CD14-positive monocyte (primary cell): Measurements from ENCODE around the gene CCDC174. TPM values are rescaled to one million over a fixed set of nuclear protein-coding genes. Genes with fewer than 3 reads are reported as not detected.

ENCODE experiments used
- DNase-seq, 3 donors: peaks; one replicate each; pipeline ENCODE4 v3.0.0-alpha.2; 2011 to 2022
- H2AFZ ChIP-seq: 2 replicates; pipeline ENCODE4 v1.6.0; 2012; ENCODE audit warnings: mild to moderate bottlenecking, low read depth, low read length, inconsistent platforms; ENCODE audit not compliant: insufficient read depth, poor library complexity, severe bottlenecking
- H3K27ac ChIP-seq, 2 donors: 1 replicate in 1 of 2; 2 replicates in 1 of 2; pipeline ENCODE4 v1.5.1; 2012 to 2013; ENCODE audit warnings: low read length in 2 of 2, control low read depth in 1 of 2, inconsistent platforms in 1 of 2, low read depth in 1 of 2, mild to moderate bottlenecking in 1 of 2
- H3K27me3 ChIP-seq, 2 donors: one replicate each; pipeline versions ENCODE4 v1.6.0 to v1.6.1; 2011 to 2013; ENCODE audit warnings: low read length in 2 of 2; ENCODE audit not compliant: control insufficient read depth in 2 of 2, insufficient read depth in 2 of 2
- H3K36me3 ChIP-seq, 2 donors: replicated peaks in 1 of 2; 1 replicate in 1 of 2; 2 replicates in 1 of 2; pipeline versions ENCODE4 v1.5.1 to v1.6.1; 2012 to 2013; ENCODE audit warnings: low read length in 2 of 2, control low read depth in 1 of 2, inconsistent platforms in 1 of 2, mild to moderate bottlenecking in 1 of 2; ENCODE audit not compliant: insufficient read depth in 2 of 2, control insufficient read depth in 1 of 2
- H3K4me1 ChIP-seq, 2 donors: 1 replicate in 1 of 2; 2 replicates in 1 of 2; pipeline versions ENCODE4 v1.5.1 to v1.6.1; 2012 to 2013; ENCODE audit warnings: low read length in 2 of 2, control low read depth in 1 of 2, inconsistent platforms in 1 of 2, mild to moderate bottlenecking in 1 of 2, moderate library complexity in 1 of 2; ENCODE audit not compliant: insufficient read depth in 2 of 2, control insufficient read depth in 1 of 2
- H3K4me2 ChIP-seq: replicated peaks from 2 replicates; pipeline ENCODE3; 2012; ENCODE audit warnings: low read length, moderate library complexity, mild to moderate bottlenecking; ENCODE audit not compliant: poor library complexity, severe bottlenecking; ENCODE audit errors: extremely low read depth
- H3K4me3 ChIP-seq, 3 experiments: fragments of 200-600 bp in 1 of 3; sonication (generic) in 1 of 3; replicated peaks in 1 of 3; 1 replicate in 2 of 3; 2 replicates in 1 of 3; pipeline ENCODE4 v1.5.1; 2011 to 2013; ENCODE audit warnings: low read length in 3 of 3, mild to moderate bottlenecking in 3 of 3, control low read depth in 2 of 3, low read depth in 2 of 3, inconsistent platforms in 1 of 3, moderate library complexity in 1 of 3
- H3K79me2 ChIP-seq: 2 replicates; pipeline ENCODE4 v1.6.0; 2012; ENCODE audit warnings: mild to moderate bottlenecking, control low read depth, inconsistent platforms, low read length, moderate library complexity; ENCODE audit not compliant: insufficient read depth
- H3K9ac ChIP-seq: 2 replicates; pipeline ENCODE4 v1.6.0; 2017; ENCODE audit warnings: low read length, mild to moderate bottlenecking; ENCODE audit not compliant: insufficient read depth, poor library complexity, severe bottlenecking
- H3K9me3 ChIP-seq, 2 donors: replicated peaks in 1 of 2; 1 replicate in 1 of 2; 2 replicates in 1 of 2; pipeline versions ENCODE4 v1.5.1 to v1.6.1; 2012 to 2013; ENCODE audit warnings: low read length in 2 of 2, control low read depth in 1 of 2; ENCODE audit not compliant: control insufficient read depth in 1 of 2, insufficient read depth in 1 of 2
- H4K20me1 ChIP-seq: 2 replicates; pipeline ENCODE4 v1.6.0; 2012; ENCODE audit warnings: mild to moderate bottlenecking, low read length, control low read depth, moderate library complexity; ENCODE audit not compliant: insufficient read depth
- H3K27ac Mint-ChIP-seq, 7 donors: one replicate each; pipeline ENCODE4 v1.8.0; 2020; ENCODE audit warnings: mild to moderate bottlenecking in 7 of 7, mixed read lengths in 7 of 7, moderate library complexity in 6 of 7, inconsistent platforms in 2 of 7
- H3K27me3 Mint-ChIP-seq, 3 donors: one replicate each; pipeline ENCODE4 v1.8.0; 2021 to 2022; ENCODE audit warnings: low read depth in 3 of 3, mild to moderate bottlenecking in 3 of 3, mixed read lengths in 3 of 3, moderate library complexity in 3 of 3, inconsistent platforms in 1 of 3
- H3K36me3 Mint-ChIP-seq, 2 donors: one replicate each; pipeline ENCODE4 v1.8.0; 2020; ENCODE audit warnings: mixed read lengths in 2 of 2, inconsistent platforms in 1 of 2, mild to moderate bottlenecking in 1 of 2
- H3K4me1 Mint-ChIP-seq: one replicate; pipeline ENCODE4 v1.8.0; 2020; ENCODE audit warnings: mild to moderate bottlenecking, mixed read lengths
- H3K4me3 Mint-ChIP-seq, 2 donors: one replicate each; pipeline ENCODE4 v1.8.0; 2020; ENCODE audit warnings: mild to moderate bottlenecking in 2 of 2, mixed read lengths in 2 of 2, moderate library complexity in 1 of 2
- H3K9me3 Mint-ChIP-seq, 7 donors: one replicate each; pipeline ENCODE4 v1.8.0; 2020 to 2022; ENCODE audit warnings: mixed read lengths in 7 of 7, mild to moderate bottlenecking in 6 of 7, moderate library complexity in 6 of 7, inconsistent platforms in 2 of 7
- WGBS: methylation state at CpG from one replicate; pipeline ENCODE4 v1.1.5; 2013; ENCODE audit warnings: missing lambda C conversion rate; ENCODE audit not compliant: insufficient coverage; 5-methylcytosine and 5-hydroxymethylcytosine counted together
- intact Hi-C, 2 donors: fragments of 100-400 bp; cut with micrococcal nuclease; formaldehyde crosslinking; loops; one replicate each; pipeline versions ENCODE4 v1.15.0 to v1.15.1; 2023
- polyA plus RNA-seq, 3 donors: library from polyadenylated mRNA; depleted of rRNA in 1 of 3; unstranded in 2 of 3; stranded (reverse) in 1 of 3; fragments of 300-500 nt in 2 of 3; fragments of >200 nt in 1 of 3; fragmentation: Illumina TruSeq in 2 of 3; gene quantifications; 1 replicate in 2 of 3; 2 replicates in 1 of 3; pipeline ENCODE4 v1.2.3, GENCODE V29; 2012 to 2021
- TF ChIP-seq, protein P1 (sequence below): fragments of 200-600 bp; IDR thresholded peaks from one replicate; pipeline ENCODE4 v1.8.0; 2022; ENCODE audit warnings: antibody characterized with exemption, mild to moderate bottlenecking

Gene CCDC174
- polyA plus RNA-seq, 3 donors: 6.2 to 7.9 (median 7.4) TPM

DNA sequence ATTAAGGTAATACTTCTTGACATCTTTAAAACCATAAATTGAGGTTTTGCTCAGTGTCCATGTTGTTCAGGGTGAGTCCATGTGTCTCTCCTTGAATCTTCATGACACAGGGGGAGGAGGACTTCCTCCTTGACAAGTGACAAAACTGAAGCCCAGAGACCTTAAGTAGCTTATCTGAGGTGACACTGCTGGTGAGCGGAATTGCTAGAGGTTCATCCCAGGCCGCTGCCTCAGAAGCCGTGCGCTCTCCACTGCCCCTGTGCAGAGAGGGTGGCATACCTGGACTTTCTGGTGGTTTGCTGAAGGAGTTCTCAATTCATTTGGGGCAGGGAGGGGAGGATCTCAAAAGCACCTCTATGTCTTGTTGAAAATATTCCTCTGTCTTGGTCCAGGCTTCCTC lies 23.2 kb upstream of the CCDC174 start:
- peaks cover 6 to 19% (median 7%) of the 10 kb centered on the region in 3 donors for H3K27me3 Mint-ChIP-seq
- peaks cover 0 to 9% (median 0%) of the 10 kb centered on the region in 7 donors for H3K9me3 Mint-ChIP-seq
- H3K4me3 Mint-ChIP-seq: no peak overlapping the region
- Histone ChIP-seq H3K79me2 (no peaks in the 10 kb centered on the region), H3K4me2 (no peak overlapping the region), H4K20me1 (no peaks in the 10 kb centered on the region), H3K36me3 (no peaks in the 10 kb centered on the region), H3K4me1 (no peaks in the 10 kb centered on the region), H2AFZ (no peak overlapping the region), H3K4me3 (no peak overlapping the region), H3K27ac (no peak overlapping the region), H3K9ac (no peak overlapping the region), H3K9me3 (no peaks in the 10 kb centered on the region), H3K27me3 (no peaks in the 10 kb centered on the region)
- 78% methylated on average over 4 of the region's 4 CpGs for WGBS
- TF ChIP-seq, protein P1, sequence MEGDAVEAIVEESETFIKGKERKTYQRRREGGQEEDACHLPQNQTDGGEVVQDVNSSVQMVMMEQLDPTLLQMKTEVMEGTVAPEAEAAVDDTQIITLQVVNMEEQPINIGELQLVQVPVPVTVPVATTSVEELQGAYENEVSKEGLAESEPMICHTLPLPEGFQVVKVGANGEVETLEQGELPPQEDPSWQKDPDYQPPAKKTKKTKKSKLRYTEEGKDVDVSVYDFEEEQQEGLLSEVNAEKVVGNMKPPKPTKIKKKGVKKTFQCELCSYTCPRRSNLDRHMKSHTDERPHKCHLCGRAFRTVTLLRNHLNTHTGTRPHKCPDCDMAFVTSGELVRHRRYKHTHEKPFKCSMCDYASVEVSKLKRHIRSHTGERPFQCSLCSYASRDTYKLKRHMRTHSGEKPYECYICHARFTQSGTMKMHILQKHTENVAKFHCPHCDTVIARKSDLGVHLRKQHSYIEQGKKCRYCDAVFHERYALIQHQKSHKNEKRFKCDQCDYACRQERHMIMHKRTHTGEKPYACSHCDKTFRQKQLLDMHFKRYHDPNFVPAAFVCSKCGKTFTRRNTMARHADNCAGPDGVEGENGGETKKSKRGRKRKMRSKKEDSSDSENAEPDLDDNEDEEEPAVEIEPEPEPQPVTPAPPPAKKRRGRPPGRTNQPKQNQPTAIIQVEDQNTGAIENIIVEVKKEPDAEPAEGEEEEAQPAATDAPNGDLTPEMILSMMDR: no peak
- intact Hi-C loops: no loop called here
- no peaks in the 10 kb centered on the region for H3K36me3 Mint-ChIP-seq
- no peak overlapping the region for H3K27ac Mint-ChIP-seq
- DNase-seq: no peak
- H3K4me1 Mint-ChIP-seq: no peaks in the 10 kb centered on the region

DNA sequence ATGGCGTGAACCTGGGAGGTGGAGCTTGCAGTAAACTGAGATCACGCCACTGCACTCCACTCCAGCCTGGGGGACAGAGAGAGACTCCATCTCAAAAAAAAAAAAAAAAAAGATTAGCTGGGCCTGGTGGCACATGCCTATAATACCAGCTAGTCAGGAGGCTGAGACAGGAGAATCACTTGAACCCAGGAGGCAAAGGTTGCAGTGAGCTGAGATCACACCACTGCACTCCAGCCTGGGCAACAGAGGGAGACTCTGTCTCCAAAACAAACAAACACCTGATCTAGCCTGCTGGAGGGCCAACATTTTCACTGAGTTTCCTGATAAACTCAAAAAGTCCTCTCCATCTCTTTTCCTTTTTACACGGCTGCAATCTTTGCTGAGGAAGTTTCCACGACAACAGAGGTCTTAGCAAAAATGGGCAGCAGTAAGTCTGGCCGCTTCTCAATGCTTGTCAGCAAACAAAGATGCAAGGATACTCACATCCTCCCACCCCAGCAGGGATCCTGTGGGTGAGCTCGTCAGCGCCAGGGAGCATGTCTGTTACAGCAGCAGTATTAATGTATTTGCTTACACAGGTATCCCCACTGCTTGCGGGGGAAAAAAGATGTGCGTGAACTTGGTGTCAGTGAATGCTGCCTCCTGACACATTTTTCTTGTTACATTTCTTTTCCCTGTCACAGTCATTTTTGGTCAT lies 21.0 kb upstream of the CCDC174 start:
- no peak for DNase-seq
- Histone ChIP-seq H3K4me3 (no peak overlapping the region), H3K4me2 (no peak overlapping the region), H3K36me3 (no peaks in the 10 kb centered on the region), H2AFZ (no peak overlapping the region), H3K9ac (no peak overlapping the region), H3K4me1 (no peaks in the 10 kb centered on the region), H4K20me1 (no peaks in the 10 kb centered on the region), H3K9me3 (no peaks in the 10 kb centered on the region), H3K79me2 (no peaks in the 10 kb centered on the region), H3K27me3 (no peaks in the 10 kb centered on the region), H3K27ac (no peak overlapping the region)
- Mint-ChIP-seq H3K36me3 (no peaks in the 10 kb centered on the region), H3K4me3 (no peak overlapping the region), H3K27ac (no peak overlapping the region), H3K27me3 (peaks cover 0 to 15% (median 4%) of the 10 kb centered on the region in 3 donors), H3K9me3 (peaks cover 0 to 9% (median 0%) of the 10 kb centered on the region in 7 donors), H3K4me1 (peaks cover 3% of the 10 kb centered on the region)
- 89% methylated on average over 7 of the region's 9 CpGs for whole genome bisulfite sequencing
- intact Hi-C loops: no loop called here
- TF ChIP-seq, protein P1: no peak
